Astrocyte (in vitro differentiated cells and primary cell): Measurements from ENCODE around the gene GBGT1. TPM values are rescaled to one million over a fixed set of nuclear protein-coding genes. Genes with fewer than 3 reads are reported as not detected.

Experiments
- DNase-seq: peaks from one replicate; pipeline ENCODE4 v3.0.0-alpha.2; 2010; ENCODE audit warnings: low read depth
- FAIRE-seq: peaks from 2 replicates; lab custom pipeline; 2011; peaks lifted over from hg19 to GRCh38; lab: Jason Lieb, UNC
- H2AFZ ChIP-seq: 2 replicates; pipeline ENCODE4 v1.6.0; 2012; ENCODE audit warnings: low read depth, low read length, inconsistent platforms
- H3K27ac ChIP-seq: 2 replicates; pipeline ENCODE4 v1.5.1; 2011; ENCODE audit warnings: low read depth, low read length, inconsistent platforms
- H3K27me3 ChIP-seq: 2 replicates; pipeline ENCODE4 v1.6.0; 2011; ENCODE audit warnings: low read length, inconsistent platforms; ENCODE audit not compliant: insufficient read depth
- H3K36me3 ChIP-seq: 2 replicates; pipeline ENCODE4 v1.5.1; 2011; ENCODE audit warnings: low read length, inconsistent platforms; ENCODE audit not compliant: insufficient read depth
- H3K4me1 ChIP-seq: 2 replicates; pipeline ENCODE4 v1.5.1; 2011; ENCODE audit warnings: low read length, inconsistent platforms; ENCODE audit not compliant: insufficient read depth
- H3K4me2 ChIP-seq: 2 replicates; pipeline ENCODE4 v1.6.0; 2012; ENCODE audit warnings: low read length, inconsistent platforms
- H3K4me3 ChIP-seq: 2 replicates; pipeline ENCODE4 v1.5.1; 2011; ENCODE audit warnings: low read depth, mild to moderate bottlenecking, low read length, inconsistent platforms; ENCODE audit not compliant: insufficient read depth
- H3K79me2 ChIP-seq: 2 replicates; pipeline ENCODE4 v1.6.0; 2012; ENCODE audit warnings: mild to moderate bottlenecking, low read length, inconsistent platforms; ENCODE audit not compliant: insufficient read depth
- H3K9ac ChIP-seq: 2 replicates; pipeline ENCODE4 v1.6.0; 2012; ENCODE audit warnings: mild to moderate bottlenecking, low read length, inconsistent platforms
- H3K9me3 ChIP-seq: 2 replicates; pipeline ENCODE4 v1.5.1; 2012; ENCODE audit warnings: low read depth, mild to moderate bottlenecking, low read length, inconsistent platforms; ENCODE audit not compliant: insufficient read depth
- H4K20me1 ChIP-seq: 2 replicates; pipeline ENCODE4 v1.6.0; 2012; ENCODE audit warnings: low read length, inconsistent platforms; ENCODE audit not compliant: insufficient read depth
- H3K27ac Mint-ChIP-seq: one replicate; pipeline ENCODE4 v1.8.0; 2021; ENCODE audit warnings: mild to moderate bottlenecking, mixed read lengths; ENCODE audit not compliant: unreplicated experiment
- H3K27me3 Mint-ChIP-seq: one replicate; pipeline ENCODE4 v1.8.0; 2021; ENCODE audit warnings: low read depth, mixed read lengths; ENCODE audit not compliant: unreplicated experiment
- H3K36me3 Mint-ChIP-seq: one replicate; pipeline ENCODE4 v1.8.0; 2021; ENCODE audit warnings: low read depth, mixed read lengths; ENCODE audit not compliant: unreplicated experiment
- H3K4me1 Mint-ChIP-seq: one replicate; pipeline ENCODE4 v1.8.0; 2021; ENCODE audit warnings: low read depth, mixed read lengths; ENCODE audit not compliant: unreplicated experiment
- H3K4me3 Mint-ChIP-seq: one replicate; pipeline ENCODE4 v1.8.0; 2021; ENCODE audit warnings: mild to moderate bottlenecking, moderate library complexity, mixed read lengths; ENCODE audit not compliant: unreplicated experiment
- H3K9me3 Mint-ChIP-seq: one replicate; pipeline ENCODE4 v1.8.0; 2021; ENCODE audit warnings: mild to moderate bottlenecking, mixed read lengths; ENCODE audit not compliant: unreplicated experiment
- EZH2 ChIP-seq: IDR thresholded peaks from 2 replicates; pipeline ENCODE4 v1.6.1; 2012; ENCODE audit warnings: mild to moderate bottlenecking, low read length, inconsistent platforms; ENCODE audit not compliant: insufficient read depth
- total RNA-seq: library from RNA; stranded (reverse); gene quantifications from 2 replicates; pipeline ENCODE4 v1.2.1, GENCODE V29; 2021
- TF ChIP-seq, protein P1 (sequence below): IDR thresholded peaks from 2 replicates; pipeline ENCODE4 v1.5.1; 2011; ENCODE audit warnings: low read depth, mild to moderate bottlenecking, inconsistent platforms, low read length, moderate library complexity; ENCODE audit not compliant: insufficient read depth

The GBGT1 gene
- total RNA-seq, 1 donor from 2014 or later: 8.5 TPM

DNA sequence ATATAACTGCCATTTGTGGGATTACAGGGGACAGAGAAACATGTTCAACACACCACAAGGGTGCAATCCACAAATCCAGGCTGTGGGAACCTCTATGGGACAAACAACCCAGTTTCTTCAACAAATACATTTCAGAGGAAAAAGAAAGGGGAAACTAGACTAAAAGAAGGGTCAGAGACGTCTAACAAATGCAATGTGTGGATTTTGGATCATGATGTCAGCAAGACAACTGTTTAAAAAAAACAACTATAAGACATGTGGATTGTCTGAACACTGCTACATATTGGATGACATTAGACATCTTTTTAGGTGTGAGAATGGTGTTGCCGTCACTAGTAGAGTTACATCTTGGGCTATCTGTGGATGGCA is 38.8 kb downstream of the GBGT1 start:
- H3K27ac Mint-ChIP-seq: no peak overlapping the region
- no peak for DNase-seq
- no peak overlapping the region for H3K4me3 Mint-ChIP-seq
- H3K9me3 Mint-ChIP-seq: no peaks in the 10 kb centered on the region
- Histone ChIP-seq H3K4me2 (no peak overlapping the region), H3K4me1 (peaks cover 36% of the 10 kb centered on the region), H3K79me2 (peaks cover 21% of the 10 kb centered on the region), H3K9ac (no peak overlapping the region), H3K4me3 (no peak overlapping the region), H3K36me3 (no peaks in the 10 kb centered on the region), H2AFZ (no peak overlapping the region), H3K27ac (no peak overlapping the region), H3K27me3 (peaks cover 9% of the 10 kb centered on the region), H4K20me1 (peaks cover 86% of the 10 kb centered on the region), H3K9me3 (no peaks in the 10 kb centered on the region)
- peaks cover 13% of the 10 kb centered on the region for H3K4me1 Mint-ChIP-seq
- TF ChIP-seq, protein P1, sequence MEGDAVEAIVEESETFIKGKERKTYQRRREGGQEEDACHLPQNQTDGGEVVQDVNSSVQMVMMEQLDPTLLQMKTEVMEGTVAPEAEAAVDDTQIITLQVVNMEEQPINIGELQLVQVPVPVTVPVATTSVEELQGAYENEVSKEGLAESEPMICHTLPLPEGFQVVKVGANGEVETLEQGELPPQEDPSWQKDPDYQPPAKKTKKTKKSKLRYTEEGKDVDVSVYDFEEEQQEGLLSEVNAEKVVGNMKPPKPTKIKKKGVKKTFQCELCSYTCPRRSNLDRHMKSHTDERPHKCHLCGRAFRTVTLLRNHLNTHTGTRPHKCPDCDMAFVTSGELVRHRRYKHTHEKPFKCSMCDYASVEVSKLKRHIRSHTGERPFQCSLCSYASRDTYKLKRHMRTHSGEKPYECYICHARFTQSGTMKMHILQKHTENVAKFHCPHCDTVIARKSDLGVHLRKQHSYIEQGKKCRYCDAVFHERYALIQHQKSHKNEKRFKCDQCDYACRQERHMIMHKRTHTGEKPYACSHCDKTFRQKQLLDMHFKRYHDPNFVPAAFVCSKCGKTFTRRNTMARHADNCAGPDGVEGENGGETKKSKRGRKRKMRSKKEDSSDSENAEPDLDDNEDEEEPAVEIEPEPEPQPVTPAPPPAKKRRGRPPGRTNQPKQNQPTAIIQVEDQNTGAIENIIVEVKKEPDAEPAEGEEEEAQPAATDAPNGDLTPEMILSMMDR: no peak
- TF ChIP-seq EZH2: no peak
- H3K27me3 Mint-ChIP-seq: no peaks in the 10 kb centered on the region
- peaks cover 5% of the 10 kb centered on the region for H3K36me3 Mint-ChIP-seq
- no peak for FAIRE-seq

DNA sequence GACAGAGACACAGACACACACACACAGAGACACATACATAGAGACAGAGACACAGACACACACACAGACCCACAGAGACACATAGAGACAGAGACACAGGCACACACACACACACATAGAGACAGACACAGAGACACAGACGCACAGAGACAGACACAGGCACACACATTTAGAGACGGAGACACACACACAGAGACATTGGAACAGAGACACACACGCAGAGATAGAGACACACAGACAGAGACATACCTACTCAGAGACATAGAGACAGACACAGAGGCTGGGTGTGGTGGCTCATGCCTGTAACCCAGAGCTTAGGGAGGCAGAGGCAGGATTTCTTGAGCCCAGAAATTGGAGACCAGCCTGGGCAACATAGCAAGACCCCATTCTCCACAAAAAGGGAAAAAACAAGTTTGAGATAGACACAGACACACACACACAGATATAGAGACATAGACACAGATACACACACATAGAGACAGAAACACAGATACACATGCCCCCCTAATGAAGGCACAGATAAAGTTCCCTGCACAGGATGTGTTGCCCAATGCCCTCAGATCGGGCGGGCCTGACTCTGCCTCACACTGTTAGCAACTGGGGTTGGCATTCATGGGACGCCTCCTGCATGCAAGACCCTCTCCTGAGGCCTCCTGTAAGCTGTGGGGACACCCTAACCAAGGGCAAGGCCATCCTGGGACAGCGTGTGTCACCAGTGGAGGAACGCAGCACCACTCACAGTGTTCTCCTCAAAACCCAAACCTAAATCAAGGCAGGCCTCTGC is 39.4 kb downstream of the GBGT1 start:
- Histone ChIP-seq H4K20me1 (peaks cover 86% of the 10 kb centered on the region), H3K4me2 (no peak overlapping the region), H3K27ac (no peak overlapping the region), H3K9me3 (no peaks in the 10 kb centered on the region), H3K79me2 (peaks cover 25% of the 10 kb centered on the region), H2AFZ (no peak overlapping the region), H3K27me3 (peaks cover 6% of the 10 kb centered on the region), H3K36me3 (no peaks in the 10 kb centered on the region), H3K9ac (no peak overlapping the region), H3K4me3 (no peak overlapping the region), H3K4me1 (peaks cover 42% of the 10 kb centered on the region)
- Mint-ChIP-seq H3K36me3 (peaks cover 3% of the 10 kb centered on the region), H3K27me3 (no peaks in the 10 kb centered on the region), H3K9me3 (no peaks in the 10 kb centered on the region), H3K4me3 (no peak overlapping the region), H3K4me1 (peaks cover 16% of the 10 kb centered on the region), H3K27ac (no peak overlapping the region)
- TF ChIP-seq, protein P1: no peak
- no peak for TF ChIP-seq EZH2
- FAIRE-seq (no peak), DNase-seq (no peak)
